IPS DF 19.7 (cell line): ENCODE measurements around the gene TICAM1.
"Not testable (repeated sequence)": the region's sequence is repeated elsewhere in the genome, so short reads cannot be mapped to it uniquely, and the experiment has no call there.

Experiments used
- DNase-seq: peaks from one replicate; pipeline ENCODE4 v3.0.0-alpha.2; 2013; ENCODE audit warnings: low read depth, low spot score

TICAM1 gene

DNA sequence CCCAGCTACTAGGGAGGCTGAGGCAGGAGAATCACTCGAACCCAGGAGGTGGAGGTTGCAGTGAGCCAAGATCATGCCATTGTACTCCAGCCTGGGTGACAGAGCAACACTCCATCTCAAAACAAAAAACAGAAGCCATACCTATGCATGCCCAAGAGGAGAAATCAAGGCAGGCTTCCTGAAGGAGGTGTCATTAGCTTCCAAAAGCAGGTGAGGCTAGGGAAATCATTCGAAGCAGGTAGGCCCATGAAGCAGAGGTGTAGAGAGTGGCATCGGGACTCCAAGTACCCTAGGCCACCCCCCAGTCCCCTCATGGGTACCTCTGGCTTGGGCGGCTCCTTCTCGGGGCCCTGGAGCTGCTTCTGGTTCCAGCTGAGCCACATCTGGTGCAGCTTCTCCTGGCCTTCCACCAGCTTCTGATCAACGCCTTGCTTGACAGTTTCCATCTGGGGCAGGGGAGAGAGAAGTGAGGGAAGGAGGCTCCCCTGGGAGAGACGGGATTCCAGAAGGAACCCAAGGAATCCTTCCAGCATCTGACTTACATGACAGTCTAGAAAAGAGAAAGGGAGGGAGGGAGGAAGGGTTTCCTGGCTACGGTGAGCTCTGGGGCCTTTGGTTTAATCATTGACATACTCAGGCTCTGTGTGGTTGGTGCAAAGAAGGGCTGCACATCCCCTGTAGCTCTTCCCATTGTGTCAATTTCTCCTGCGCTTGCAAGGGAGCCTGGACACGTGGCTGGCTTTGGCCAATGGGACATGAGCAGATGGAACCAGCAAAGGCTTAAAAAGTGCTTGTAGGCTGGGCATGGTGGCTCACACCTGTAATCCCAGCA lies 13.1 kb upstream of the TICAM1 start:
- no peak for DNase-seq

DNA sequence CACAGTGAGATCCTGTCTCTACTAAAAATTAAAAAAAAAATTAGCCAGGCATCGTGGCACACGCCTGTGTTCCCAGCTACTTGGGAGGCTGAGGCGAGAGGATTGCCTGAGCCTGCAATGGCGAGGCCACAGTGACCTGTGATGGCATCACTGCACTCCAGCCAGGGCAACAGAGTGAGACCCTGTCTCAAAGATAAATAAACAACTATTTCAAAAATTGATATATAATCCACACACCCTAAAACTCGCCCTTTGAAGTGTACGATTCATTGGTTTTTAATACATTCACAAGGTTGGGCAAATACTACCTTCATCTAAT lies 12.1 kb upstream of the TICAM1 start:
- DNase-seq, result no peak

DNA sequence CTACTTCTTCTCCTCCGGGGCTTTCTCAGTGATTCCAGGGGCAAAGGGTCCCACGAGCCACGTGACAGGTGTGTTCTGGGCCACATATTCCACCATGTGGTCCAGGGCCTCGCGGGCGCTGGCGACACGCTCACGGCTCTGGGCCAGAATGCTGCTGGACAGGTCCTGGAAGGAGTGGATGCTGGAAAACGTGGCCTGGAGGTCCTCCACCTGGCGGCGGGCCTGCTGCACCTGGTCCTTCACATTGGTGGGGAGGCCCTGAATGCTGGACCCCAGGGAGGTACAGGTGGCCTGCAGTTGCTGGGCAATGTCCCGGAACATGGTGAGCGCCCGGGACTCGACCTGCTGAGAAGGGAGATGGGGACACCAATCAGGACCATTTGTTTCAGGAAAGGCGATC lies 7.7 kb upstream of the TICAM1 start:
- no peak for DNase-seq

DNA sequence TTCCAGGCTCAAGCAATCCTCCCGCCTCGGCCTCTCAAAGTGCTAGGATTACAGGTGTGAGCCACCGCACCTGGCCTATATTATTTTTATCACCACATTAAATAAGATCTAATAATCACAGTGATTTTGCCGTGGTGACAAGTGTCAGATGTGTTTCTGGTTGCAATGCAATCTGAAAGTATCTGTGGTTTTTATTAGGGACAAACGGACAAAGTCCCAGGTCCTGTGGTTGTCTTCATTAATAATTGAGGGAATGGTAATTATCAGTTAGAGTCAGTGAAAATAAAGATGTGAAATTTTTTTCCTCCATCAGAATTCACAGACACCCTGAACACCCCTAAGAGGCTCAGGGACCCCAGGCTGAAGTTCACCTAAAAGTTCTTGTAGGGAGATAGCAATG lies 1.3 kb upstream of the TICAM1 start:
- no peak for DNase-seq

- not testable (repeated sequence) for DNase-seq
These were observed 448 bp upstream of the TICAM1 start for GRCh38 chr19:4831979-4832340.

DNA sequence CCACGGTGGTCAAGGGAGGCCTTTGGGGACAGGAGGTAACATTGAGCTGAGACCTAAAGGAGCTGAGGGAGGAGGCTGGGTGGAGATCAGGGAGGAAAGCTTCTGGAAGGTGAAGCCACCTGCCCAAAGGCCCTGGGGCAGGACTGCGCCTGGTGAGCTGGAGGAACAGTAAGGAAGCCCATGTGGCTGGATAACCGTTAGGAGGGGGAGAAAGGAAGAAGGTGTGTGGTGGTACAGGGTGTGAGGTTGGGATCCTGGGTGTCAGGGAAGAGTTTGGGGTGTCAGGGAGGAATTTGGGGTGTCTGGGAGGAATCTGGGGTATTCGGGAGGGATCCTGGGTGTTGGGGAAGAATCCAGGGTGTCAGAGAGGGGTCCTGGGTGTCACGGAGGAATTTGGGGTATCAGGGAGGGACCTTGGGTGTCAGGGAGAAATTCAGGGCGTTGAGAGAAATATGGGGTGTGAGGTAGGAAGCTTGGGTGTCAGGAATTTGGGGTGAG lies 695 bp downstream of the TICAM1 start:
- no peak for DNase-seq

DNA sequence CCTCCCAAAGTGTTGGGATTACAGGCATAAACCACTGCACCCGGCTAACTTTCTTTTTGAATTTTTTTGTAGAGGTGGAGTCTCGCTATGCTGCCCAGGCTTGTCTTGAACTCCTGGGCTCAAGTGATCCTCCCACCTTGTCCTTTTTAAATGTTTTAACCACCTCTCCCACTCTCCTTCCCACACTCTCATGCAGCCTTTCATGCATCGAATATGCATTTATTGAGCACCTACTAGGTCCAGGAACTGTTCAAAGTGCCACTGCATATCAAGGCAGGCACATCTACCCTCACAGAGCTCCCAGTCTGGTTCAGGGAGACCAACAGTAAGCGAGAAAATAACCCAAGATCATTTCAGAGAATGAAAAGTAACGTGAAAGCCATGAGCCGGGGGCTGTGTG lies 1.2 kb downstream of the TICAM1 start:
- no peak for DNase-seq

GRCh38 chr19:4829001-4829712 lies 2.4 kb downstream of the TICAM1 start:
- DNase-seq, result no peak

- DNase-seq, result no peak
These were observed 7.9 kb downstream of the TICAM1 start for GRCh38 chr19:4823577-4823976.

DNA sequence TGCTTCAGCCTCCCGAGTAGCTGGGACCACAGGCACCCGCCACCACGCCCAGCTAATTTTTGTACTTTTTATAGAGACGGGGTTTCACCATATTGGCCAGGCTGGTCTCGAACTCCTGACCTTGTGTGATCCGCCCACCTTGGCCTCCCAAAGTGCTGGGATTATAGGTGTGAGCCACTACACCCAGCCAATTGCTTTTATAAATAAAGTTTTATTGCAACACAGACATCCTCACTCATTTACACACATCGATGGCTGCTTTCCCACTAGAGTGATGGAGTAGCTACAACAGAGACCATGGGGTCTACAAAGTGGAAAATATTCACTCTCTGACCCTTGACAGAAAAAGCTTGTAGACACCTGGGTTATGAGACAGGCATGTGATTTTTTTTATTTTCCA lies 9.2 kb downstream of the TICAM1 start:
- not testable (repeated sequence) for DNase-seq

DNA sequence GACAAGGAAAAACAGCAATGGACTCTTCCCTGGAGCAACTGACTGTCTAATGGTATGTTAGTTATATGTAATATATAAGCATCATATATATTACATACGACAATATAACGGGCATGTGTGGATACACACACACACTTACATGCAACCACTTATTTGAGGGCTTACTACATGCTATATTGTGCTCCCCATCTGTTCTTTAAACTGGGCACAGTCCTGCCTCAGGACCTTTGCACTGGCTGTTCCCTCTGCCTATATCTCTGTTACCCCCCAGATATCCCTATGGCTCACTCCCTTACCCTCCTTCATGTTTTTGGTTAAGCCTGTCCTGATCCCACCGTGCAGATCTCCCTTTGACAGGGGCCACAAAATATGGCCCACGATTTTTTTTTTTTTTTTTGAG lies 10.2 kb downstream of the TICAM1 start:
- DNase-seq, result no peak

- no peak for DNase-seq
These were observed 13.8 kb downstream of the TICAM1 start for GRCh38 chr19:4817467-4818277.

GRCh38 chr19:4816950-4817278 lies 14.6 kb downstream of the TICAM1 start:
- DNase-seq, result no peak

- no peak for DNase-seq
These were observed 15.1 kb downstream of the TICAM1 start for GRCh38 chr19:4816202-4816949.

DNA sequence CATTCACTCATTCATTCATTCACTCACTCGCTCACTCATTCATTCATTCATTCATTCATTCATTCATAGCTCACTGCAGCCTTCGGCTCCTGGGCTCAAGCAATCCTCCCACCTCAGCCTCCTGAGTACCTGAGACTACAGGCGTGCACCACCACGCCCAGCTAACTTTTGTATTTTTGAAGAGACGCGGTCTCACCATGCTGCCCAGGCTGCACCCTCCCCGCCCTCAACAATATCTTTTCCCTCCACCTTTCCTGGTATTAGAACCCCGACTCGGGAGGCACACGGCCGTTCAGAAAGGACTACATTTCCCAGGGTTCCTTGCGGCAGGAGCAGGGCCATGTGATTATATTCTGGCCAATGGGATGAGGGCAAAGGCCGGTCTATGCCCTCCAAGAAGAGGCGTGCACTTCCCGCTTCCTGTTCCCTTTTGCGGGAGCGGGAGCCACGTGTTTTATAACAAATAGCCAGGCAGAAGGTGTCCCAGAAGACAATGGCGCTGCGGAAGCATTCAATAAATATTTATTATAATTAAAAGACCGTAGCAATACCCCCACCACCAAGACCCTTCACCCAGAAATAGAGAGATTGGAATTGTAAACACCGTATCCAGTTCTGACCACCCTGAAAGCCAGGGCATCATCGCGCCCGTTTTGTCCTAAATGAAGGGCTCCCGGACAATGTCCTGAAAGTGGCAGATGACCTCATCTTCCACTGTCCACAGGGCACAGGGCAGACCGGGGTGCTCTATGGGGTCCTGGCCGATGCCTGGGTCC lies 15.9 kb downstream of the TICAM1 start:
- DNase-seq, result peak; percentile 93

GRCh38 chr19:4814625-4815425 lies 16.7 kb downstream of the TICAM1 start:
- no peak for DNase-seq

DNA sequence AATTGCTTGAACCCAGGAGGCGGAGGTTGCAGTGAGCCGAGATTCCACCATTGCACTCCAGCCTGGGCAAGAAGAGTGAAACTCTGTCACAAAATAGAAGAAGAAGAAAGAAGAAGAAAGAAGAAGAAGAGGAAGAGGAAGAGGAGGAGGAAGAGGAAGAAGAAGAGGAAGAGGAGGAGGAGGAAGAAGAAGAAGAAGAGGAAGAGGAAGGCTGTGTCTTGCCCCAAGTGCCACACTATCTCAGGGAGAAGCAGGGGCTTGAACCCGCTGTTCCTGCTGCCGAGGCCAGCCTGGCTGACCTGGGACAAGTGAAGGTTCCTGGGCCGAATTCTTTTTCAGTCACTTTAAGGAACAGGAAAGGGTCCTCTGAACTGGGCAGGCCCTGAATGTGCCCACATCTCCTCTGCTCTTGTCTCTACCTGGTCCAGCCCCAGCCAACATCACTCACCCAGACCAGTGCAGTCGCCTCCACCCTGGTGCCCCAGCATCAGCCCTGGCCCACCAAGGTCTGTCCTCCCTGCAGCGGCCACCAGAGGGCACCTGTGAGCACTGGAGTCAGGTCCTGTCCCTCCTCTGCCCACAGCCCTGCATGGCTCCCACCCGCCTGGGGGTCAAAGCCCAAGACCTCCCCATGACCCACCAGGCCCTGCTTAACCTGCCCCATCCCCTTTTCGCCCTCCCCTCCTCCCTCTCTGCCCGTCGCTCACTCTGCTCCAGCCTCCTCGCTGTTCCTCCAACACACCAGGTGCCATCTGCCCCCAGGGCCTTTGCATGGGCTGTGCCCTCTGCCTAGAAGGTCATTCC lies 20.0 kb downstream of the TICAM1 start:
- peak; percentile 12 for DNase-seq

- DNase-seq, result no peak
These were observed 24.3 kb downstream of the TICAM1 start for GRCh38 chr19:4807188-4807587.

DNA sequence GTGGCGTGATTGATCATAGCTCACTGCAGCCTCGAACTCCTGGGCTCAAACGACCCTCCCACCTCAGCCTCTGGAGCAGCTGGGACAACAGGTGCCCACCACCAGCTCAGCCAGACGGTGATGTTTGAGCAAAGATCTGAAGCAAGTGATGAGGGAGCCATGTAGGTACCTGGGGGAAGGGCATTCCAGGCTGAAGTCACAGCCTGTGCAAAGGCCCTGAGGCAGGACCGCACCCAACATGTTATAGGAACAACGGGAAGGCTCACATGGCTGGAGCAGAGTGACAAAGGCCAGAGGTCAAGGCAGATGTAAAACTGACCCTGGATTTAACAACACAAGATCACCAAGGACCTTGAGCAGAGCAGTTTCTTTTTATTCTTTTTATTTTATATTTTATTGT lies 25.1 kb downstream of the TICAM1 start:
- no peak for DNase-seq
